Measurements from ENCODE around the gene GARRE1.

GARRE1 gene

GRCh38 chr19:34300380-34300779 is 46.0 kb downstream of the GARRE1 start:
- DNase-seq = no peak

DNA sequence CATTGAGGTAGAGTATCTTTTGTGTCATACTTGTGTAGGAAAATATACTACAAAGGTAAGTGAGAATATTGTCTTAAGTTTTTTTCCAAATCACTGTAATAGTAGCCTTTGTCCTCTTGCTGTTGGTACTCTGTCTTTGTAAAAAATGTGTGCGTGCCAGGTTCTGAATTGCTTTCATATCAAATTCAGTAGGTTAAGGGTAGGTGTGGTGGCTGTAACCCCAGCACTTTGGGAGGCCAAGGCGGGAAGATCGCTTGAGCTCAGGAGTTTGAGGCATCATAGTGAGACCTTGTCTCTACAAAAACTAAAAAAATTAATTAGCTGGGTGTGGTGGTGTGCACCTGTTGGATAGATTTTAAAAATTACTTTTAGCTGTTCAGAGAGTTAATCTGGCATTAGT is 46.6 kb downstream of the GARRE1 start:
- DNase-seq = no peak
